T-helper 2 cell treated with Interferon-gamma antibody and Interleukin-4, amounts not matched to agents 100 ng/mL and 5 ng/mL, for 36 hours (primary cell): ENCODE results near the gene TUBA3D. TPM values are rescaled to one million over a fixed set of nuclear protein-coding genes. Genes with fewer than 3 reads are reported as not detected.
"Not testable (repeated sequence)": the region's sequence is repeated elsewhere in the genome, so short reads cannot be mapped to it uniquely, and the experiment has no call there.

Experiments used
- intact Hi-C: fragments of 100-400 bp; cut with micrococcal nuclease; formaldehyde crosslinking; loops from one replicate; pipeline ENCODE4 v1.15.1; 2023
- total RNA-seq: library from RNA; stranded (reverse); gene quantifications from 2 replicates; pipeline ENCODE4 v1.2.3, GENCODE V29; 2022

The TUBA3D gene
- total RNA-seq, 1 donor from 2014 or later = not detected

DNA sequence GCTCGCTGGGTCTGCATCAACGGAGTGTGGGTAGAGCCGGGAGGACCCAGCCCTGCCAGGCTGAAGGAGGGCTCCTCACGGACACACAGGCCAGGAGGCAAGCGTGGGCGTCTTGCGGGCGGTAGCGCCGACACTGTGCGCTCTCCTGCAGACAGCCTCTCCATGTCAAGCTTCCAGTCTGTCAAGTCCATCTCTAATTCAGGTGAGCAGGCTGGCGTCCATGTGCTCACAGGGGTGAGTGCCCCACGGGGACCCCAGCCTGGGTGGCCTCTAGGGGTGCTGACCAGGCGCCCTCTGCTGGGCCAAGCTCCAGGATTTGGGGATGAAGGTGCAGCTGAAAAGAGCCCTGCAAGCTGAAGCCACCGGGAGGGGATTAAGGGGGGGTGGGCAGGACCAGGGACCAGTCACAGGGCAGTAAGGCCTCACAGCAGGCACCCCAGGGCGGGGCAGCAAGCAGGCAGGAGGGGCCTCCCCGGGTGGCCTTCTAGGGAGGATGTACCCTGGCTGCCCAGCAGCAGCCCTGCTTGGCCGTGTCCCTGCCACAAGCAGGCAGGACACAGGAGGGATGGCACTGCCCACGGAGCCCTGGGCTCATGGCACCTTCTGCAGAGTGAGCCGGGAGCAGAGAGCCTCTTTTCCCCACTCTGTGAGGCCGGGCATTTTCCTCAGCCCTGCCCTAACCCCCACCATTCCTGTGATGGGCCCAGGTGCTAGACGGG lies 54.9 kb downstream of the TUBA3D start:
- intact Hi-C loops = not testable (repeated sequence)

- intact Hi-C loops = not testable (repeated sequence)
These were observed 55.7 kb downstream of the TUBA3D start for GRCh38 chr2:131531547-131532185.

Other genes starting within 250 kb of the TUBA3D start
- gene RAB6D, start 112.0 kb upstream of the TUBA3D start, total RNA-seq = not detected in 2 replicates
- gene MZT2A, start 16.3 kb downstream of the TUBA3D start, total RNA-seq = 130 and 143 TPM in 2 replicates
- gene CCDC74A, start 51.8 kb downstream of the TUBA3D start, total RNA-seq = 1.9 and 2.8 TPM in 2 replicates